ENCODE measurements around the gene RPE65. TPM values are rescaled to one million over a fixed set of nuclear protein-coding genes. Genes with fewer than 3 reads are reported as not detected.
"Not testable (repeated sequence)": the region's sequence is repeated elsewhere in the genome, so short reads cannot be mapped to it uniquely, and the experiment has no call there.

Gene RPE65
- total RNA-seq, 1 experiment from 2014 or later, result not detected

DNA sequence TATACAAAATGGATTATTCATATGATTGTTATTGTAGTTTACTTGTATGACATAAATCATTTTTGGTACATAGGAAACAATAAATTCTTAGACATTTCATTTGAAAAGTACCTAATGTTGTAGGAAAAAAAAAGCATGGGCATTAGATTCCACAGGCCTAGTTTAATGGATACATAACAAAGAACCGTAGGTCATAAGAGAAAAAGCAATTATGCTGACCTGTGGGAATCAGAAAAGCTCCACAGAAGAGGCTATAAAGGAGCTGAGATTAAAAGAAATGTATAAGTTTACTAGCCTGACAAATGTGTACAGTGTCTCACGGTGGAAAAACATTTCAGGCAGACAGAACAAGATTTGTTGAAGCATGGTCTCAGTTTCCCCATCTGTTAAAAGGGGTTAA lies 43.4 kb upstream of the RPE65 start:
- Mint-ChIP-seq H3K4me3 (no peak overlapping the region; the same call in 1 of the 2 replicates), H3K4me1 (peaks cover 32% of the 10 kb centered on the region)

DNA sequence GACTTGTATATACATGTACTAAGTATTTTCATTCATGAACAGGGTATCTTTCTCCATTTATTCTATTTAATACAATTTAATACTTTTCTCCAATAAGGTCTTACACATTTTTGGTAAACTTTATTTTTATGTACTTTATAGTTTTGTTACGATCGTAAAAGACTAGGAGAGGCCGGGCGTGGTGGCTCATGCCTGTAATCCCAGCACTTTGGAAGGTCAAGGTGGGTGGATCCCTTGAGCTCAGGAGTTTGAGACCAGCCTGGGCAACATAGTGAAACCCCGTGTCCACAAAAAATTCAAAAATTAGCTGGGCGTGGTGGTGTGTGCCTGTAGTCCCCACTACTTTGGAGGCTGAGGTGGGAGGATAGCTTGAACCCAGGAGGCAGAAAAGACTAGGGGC lies 42.5 kb upstream of the RPE65 start:
- H3K27ac Mint-ChIP-seq; DNase-seq (ENCODE audit: low spot score); CTCF ChIA-PET; H3K27me3 Mint-ChIP-seq (ENCODE audit: low read depth); POLR2A ChIA-PET; H3K9me3 Mint-ChIP-seq; ATAC-seq; H3K4me3 Mint-ChIP-seq: not testable (repeated sequence)
- H3K4me1 Mint-ChIP-seq, result peaks cover 25% of the 10 kb centered on the region
- H3K36me3 Mint-ChIP-seq, result peaks cover 46% of the 10 kb centered on the region

More for the DNA sequence above, 43.4 kb upstream of the RPE65 start:
- no peaks in the 10 kb centered on the region for H3K27me3 Mint-ChIP-seq (ENCODE audit: low read depth)
- H3K27ac Mint-ChIP-seq, result no peak overlapping the region
- TF ChIP-seq, protein P1, sequence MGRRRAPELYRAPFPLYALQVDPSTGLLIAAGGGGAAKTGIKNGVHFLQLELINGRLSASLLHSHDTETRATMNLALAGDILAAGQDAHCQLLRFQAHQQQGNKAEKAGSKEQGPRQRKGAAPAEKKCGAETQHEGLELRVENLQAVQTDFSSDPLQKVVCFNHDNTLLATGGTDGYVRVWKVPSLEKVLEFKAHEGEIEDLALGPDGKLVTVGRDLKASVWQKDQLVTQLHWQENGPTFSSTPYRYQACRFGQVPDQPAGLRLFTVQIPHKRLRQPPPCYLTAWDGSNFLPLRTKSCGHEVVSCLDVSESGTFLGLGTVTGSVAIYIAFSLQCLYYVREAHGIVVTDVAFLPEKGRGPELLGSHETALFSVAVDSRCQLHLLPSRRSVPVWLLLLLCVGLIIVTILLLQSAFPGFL (CRISPR knock-in tag; IDR thresholded peaks at IDR 0.05; ENCODE audit: borderline replicate concordance), result no peak
- TF ChIP-seq ZNF138 (CRISPR knock-in tag; conservative IDR thresholded peaks at IDR 0.05), result no peak
- ChIA-PET POLR2A (no interaction called here), CTCF (no interaction called here)
- peaks cover 39% of the 10 kb centered on the region for H3K36me3 Mint-ChIP-seq
- ATAC-seq (no peak), DNase-seq (ENCODE audit: low spot score) (no peak)
- H3K9me3 Mint-ChIP-seq, result peaks cover 5% of the 10 kb centered on the region

DNA sequence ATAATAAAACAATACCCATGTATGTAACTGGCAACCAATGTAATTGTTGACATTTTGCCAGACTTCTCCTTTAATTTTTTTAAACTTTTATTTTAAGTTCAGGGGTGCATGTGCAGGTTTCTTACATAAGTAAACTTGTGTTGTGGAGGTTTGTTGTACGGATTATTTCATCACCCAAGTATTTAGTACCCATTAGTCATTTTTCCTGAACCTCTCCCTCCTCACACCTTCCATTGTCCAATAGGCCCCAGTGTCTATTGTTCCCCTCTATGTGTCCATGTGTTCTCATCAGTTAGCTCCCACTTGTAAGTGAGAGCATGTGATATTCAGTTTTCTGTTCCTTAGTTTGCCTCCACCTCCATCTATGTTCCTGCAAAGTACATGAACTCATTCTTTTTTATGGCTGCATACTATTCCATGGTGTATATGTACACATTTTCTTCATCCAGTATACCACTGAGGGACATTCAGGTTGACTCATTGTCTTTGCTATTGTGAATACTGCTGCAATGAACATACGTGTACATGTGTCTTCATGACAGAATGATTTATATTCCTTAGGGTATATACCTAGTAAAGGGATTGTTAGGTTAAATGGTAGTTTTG lies 40.4 kb upstream of the RPE65 start:
- TF ChIP-seq OVOL2 (CRISPR knock-in tag; IDR thresholded peaks at IDR 0.05; ENCODE audit: borderline replicate concordance), result no peak
- no peak for TF ChIP-seq NFE2L1 (CRISPR knock-in tag; IDR thresholded peaks at IDR 0.05)
- Mint-ChIP-seq H3K9me3 (peaks cover 5% of the 10 kb centered on the region), H3K36me3 (peaks cover 56% of the 10 kb centered on the region), H3K27me3 (ENCODE audit: low read depth) (no peaks in the 10 kb centered on the region), H3K4me1 (peaks cover 16% of the 10 kb centered on the region), H3K4me3 (no peak overlapping the region), H3K27ac (no peak overlapping the region)
- POLR2A ChIA-PET, result no interaction called here
- CTCF ChIA-PET, result no interaction called here
- ATAC-seq (no peak), DNase-seq (ENCODE audit: low spot score) (no peak)

DNA sequence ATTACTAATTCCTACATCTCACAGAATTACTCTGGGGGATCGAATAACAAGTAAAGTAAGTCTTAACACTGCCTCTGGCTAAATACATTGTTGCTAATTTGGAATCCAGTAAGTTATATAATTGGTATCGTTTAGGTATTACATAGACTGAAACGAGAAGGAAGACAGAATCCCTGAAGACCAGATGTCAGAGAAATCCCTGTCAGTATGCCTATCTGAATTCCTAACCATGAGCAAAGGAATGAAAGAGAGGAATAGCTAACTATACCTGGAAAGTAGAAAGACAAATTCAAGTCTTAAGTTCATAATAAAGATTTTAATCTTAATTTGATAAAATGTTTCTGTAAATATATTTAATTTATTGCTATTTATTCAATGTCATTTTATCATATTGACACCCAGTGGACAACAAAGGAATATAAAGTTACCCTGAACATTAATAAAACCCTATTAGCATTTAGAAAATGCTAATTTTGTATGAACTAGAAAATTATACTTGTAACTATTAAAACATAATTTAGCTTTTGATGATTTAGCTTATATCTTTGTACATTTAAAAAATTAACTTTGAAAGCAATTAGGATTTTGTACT lies 35.8 kb upstream of the RPE65 start:
- H3K27ac Mint-ChIP-seq, result no peak overlapping the region
- H3K4me3 Mint-ChIP-seq, result no peak overlapping the region
- peaks cover 4% of the 10 kb centered on the region for H3K9me3 Mint-ChIP-seq
- H3K36me3 Mint-ChIP-seq, result peaks cover 65% of the 10 kb centered on the region
- H3K4me1 Mint-ChIP-seq, result peaks cover 3% of the 10 kb centered on the region
- H3K27me3 Mint-ChIP-seq (ENCODE audit: low read depth), result no peaks in the 10 kb centered on the region
- TF ChIP-seq, protein P2, sequence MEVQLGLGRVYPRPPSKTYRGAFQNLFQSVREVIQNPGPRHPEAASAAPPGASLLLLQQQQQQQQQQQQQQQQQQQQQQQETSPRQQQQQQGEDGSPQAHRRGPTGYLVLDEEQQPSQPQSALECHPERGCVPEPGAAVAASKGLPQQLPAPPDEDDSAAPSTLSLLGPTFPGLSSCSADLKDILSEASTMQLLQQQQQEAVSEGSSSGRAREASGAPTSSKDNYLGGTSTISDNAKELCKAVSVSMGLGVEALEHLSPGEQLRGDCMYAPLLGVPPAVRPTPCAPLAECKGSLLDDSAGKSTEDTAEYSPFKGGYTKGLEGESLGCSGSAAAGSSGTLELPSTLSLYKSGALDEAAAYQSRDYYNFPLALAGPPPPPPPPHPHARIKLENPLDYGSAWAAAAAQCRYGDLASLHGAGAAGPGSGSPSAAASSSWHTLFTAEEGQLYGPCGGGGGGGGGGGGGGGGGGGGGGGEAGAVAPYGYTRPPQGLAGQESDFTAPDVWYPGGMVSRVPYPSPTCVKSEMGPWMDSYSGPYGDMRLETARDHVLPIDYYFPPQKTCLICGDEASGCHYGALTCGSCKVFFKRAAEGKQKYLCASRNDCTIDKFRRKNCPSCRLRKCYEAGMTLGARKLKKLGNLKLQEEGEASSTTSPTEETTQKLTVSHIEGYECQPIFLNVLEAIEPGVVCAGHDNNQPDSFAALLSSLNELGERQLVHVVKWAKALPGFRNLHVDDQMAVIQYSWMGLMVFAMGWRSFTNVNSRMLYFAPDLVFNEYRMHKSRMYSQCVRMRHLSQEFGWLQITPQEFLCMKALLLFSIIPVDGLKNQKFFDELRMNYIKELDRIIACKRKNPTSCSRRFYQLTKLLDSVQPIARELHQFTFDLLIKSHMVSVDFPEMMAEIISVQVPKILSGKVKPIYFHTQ (CRISPR knock-in tag; IDR thresholded peaks at IDR 0.05), result no peak
- TF ChIP-seq GRHL2 (CRISPR knock-in tag; IDR thresholded peaks at IDR 0.05; ENCODE audit: insufficient replicate concordance, severe bottlenecking) (no peak), MYBL2 (CRISPR knock-in tag; IDR thresholded peaks at IDR 0.05) (no peak), ATF1 (CRISPR knock-in tag; IDR thresholded peaks at IDR 0.05) (no peak)
- ATAC-seq (no peak), DNase-seq (ENCODE audit: low spot score) (no peak)
- CTCF ChIA-PET, result no interaction called here
- POLR2A ChIA-PET, result no interaction called here

DNA sequence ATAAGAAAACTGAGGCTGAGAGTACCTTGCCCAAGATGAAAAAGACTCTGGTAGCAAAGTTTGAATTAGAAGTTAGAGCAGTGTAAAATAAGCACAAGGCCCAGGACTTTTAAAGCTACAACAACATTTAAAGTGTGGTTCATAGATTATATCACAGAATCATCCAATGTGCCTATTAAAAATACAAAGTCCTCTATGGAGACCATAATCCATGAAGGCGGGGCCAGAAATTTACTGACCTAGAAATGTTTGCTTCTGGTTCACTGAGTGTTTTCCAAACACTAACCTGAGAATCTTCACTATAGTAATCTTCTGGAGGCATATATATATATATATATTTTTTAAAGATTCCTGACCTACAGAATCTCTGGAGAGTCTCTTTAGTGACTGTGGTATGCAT lies 34.9 kb upstream of the RPE65 start:
- DNase-seq (ENCODE audit: low spot score), result no peak
- Mint-ChIP-seq H3K4me1 (peaks cover 8% of the 10 kb centered on the region), H3K9me3 (no peaks in the 10 kb centered on the region), H3K27me3 (ENCODE audit: low read depth) (no peaks in the 10 kb centered on the region), H3K36me3 (peaks cover 66% of the 10 kb centered on the region), H3K27ac (no peak overlapping the region), H3K4me3 (no peak overlapping the region)
- ChIA-PET CTCF (no interaction called here), POLR2A (no interaction called here)
- TF ChIP-seq, protein P3, sequence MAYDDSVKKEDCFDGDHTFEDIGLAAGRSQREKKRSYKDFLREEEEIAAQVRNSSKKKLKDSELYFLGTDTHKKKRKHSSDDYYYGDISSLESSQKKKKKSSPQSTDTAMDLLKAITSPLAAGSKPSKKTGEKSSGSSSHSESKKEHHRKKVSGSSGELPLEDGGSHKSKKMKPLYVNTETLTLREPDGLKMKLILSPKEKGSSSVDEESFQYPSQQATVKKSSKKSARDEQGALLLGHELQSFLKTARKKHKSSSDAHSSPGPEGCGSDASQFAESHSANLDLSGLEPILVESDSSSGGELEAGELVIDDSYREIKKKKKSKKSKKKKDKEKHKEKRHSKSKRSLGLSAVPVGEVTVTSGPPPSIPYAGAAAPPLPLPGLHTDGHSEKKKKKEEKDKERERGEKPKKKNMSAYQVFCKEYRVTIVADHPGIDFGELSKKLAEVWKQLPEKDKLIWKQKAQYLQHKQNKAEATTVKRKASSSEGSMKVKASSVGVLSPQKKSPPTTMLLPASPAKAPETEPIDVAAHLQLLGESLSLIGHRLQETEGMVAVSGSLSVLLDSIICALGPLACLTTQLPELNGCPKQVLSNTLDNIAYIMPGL (CRISPR knock-in tag; IDR thresholded peaks at IDR 0.05), result no peak
- TF ChIP-seq NR1H2 (CRISPR knock-in tag; IDR thresholded peaks at IDR 0.05) (no peak), RELA (CRISPR knock-in tag; IDR thresholded peaks at IDR 0.05; ENCODE audit: borderline replicate concordance) (no peak), ZNF138 (CRISPR knock-in tag; conservative IDR thresholded peaks at IDR 0.05) (no peak), ZNF232 (CRISPR knock-in tag; IDR thresholded peaks at IDR 0.05) (no peak), RORB (CRISPR knock-in tag; IDR thresholded peaks at IDR 0.05) (no peak)
- TF ChIP-seq, protein P4, sequence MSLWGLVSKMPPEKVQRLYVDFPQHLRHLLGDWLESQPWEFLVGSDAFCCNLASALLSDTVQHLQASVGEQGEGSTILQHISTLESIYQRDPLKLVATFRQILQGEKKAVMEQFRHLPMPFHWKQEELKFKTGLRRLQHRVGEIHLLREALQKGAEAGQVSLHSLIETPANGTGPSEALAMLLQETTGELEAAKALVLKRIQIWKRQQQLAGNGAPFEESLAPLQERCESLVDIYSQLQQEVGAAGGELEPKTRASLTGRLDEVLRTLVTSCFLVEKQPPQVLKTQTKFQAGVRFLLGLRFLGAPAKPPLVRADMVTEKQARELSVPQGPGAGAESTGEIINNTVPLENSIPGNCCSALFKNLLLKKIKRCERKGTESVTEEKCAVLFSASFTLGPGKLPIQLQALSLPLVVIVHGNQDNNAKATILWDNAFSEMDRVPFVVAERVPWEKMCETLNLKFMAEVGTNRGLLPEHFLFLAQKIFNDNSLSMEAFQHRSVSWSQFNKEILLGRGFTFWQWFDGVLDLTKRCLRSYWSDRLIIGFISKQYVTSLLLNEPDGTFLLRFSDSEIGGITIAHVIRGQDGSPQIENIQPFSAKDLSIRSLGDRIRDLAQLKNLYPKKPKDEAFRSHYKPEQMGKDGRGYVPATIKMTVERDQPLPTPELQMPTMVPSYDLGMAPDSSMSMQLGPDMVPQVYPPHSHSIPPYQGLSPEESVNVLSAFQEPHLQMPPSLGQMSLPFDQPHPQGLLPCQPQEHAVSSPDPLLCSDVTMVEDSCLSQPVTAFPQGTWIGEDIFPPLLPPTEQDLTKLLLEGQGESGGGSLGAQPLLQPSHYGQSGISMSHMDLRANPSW (CRISPR knock-in tag; conservative IDR thresholded peaks at IDR 0.05; ENCODE audit: low read depth), result no peak
- ATAC-seq, result no peak

All from WTC11 (cell line).